GM21825 (cell line): ENCODE measurements around the gene GZMM.

ENCODE experiments used
- ATAC-seq: cut with Tn5 transposase; IDR thresholded peaks from one replicate; pipeline ENCODE4 v1.9.1; 2021; ENCODE audit warnings: mild to moderate bottlenecking, moderate library complexity; ENCODE audit not compliant: unreplicated experiment

The GZMM gene

GRCh38 chr19:511101-511851 is 32.6 kb upstream of the GZMM start:
- ATAC-seq: no peak

- no peak for ATAC-seq
Observed at GRCh38 chr19:512547-513365, 31.1 kb upstream of the GZMM start.

- no peak for ATAC-seq
Observed at GRCh38 chr19:513368-514165, 30.3 kb upstream of the GZMM start.

- no peak for ATAC-seq
Observed at GRCh38 chr19:514166-514663, 29.6 kb upstream of the GZMM start.

GRCh38 chr19:517721-518597 is 25.9 kb upstream of the GZMM start:
- no peak for ATAC-seq

- no peak for ATAC-seq
Observed at GRCh38 chr19:518598-519231, 25.1 kb upstream of the GZMM start.

- ATAC-seq: no peak
Observed at GRCh38 chr19:519449-519865, 24.4 kb upstream of the GZMM start.

- ATAC-seq: no peak
Observed at GRCh38 chr19:522726-523125, 21.1 kb upstream of the GZMM start.

GRCh38 chr19:524062-524674 is 19.7 kb upstream of the GZMM start:
- ATAC-seq: no peak

GRCh38 chr19:525029-525428 is 18.8 kb upstream of the GZMM start:
- ATAC-seq: no peak

GRCh38 chr19:525857-526419 is 17.9 kb upstream of the GZMM start:
- no peak for ATAC-seq

GRCh38 chr19:530134-531008 is 13.5 kb upstream of the GZMM start:
- ATAC-seq: no peak

- peak; percentile 59 for ATAC-seq
Observed at GRCh38 chr19:531009-531752, 12.7 kb upstream of the GZMM start.

GRCh38 chr19:531753-532560 is 11.9 kb upstream of the GZMM start, which contains the start of gene CDC34:
TSS of gene CDC34 (plus strand) at chr19:531760. CDS start at chr19:531932, 172 bp downstream.
- peak; percentile 11 for ATAC-seq

- no peak for ATAC-seq
Observed at GRCh38 chr19:532561-533363, 11.1 kb upstream of the GZMM start.
